OCI-LY7 (cell line): Measurements from ENCODE around the gene PPARG. TPM values are rescaled to one million over a fixed set of nuclear protein-coding genes. Genes with fewer than 3 reads are reported as not detected.

Experiments used
- BruUV-seq: library from RNA; stranded (reverse); fragments of 400-500 nt; replicated peaks from 2 replicates; lab custom pipeline; 2021; lab: Mats Ljungman, UMichigan
- CTCF ChIA-PET: fragments of 300-600 bp; sonication (Branson Sonifier 250); formaldehyde crosslinking; loops from one replicate; lab custom pipeline; 2022; ENCODE audit warnings: antibody characterized with exemption; ENCODE audit not compliant: unreplicated experiment; lab: Charles Lee
- POLR2A ChIA-PET: fragments of 300-600 bp; sonication (Branson Sonifier 250); formaldehyde crosslinking; loops from one replicate; lab custom pipeline; 2022; ENCODE audit warnings: antibody characterized with exemption; lab: Charles Lee
- DNase-seq: peaks from one replicate; pipeline ENCODE4 v3.0.0-alpha.2; 2015; ENCODE audit warnings: low spot score
- H2AFZ ChIP-seq: fragments of 200-600 bp; sonication (generic), shearing (Covaris generic); 2 replicates; pipeline ENCODE4 v1.6.1; 2014; ENCODE audit warnings: mild to moderate bottlenecking, antibody characterized with exemption, low read length, moderate library complexity
- H3K27ac ChIP-seq: fragments of 200-600 bp; sonication (generic); 2 replicates; pipeline ENCODE4 v1.5.1; 2014; ENCODE audit warnings: mixed run types, low read depth, mild to moderate bottlenecking, moderate library complexity, low read length, inconsistent platforms; ENCODE audit not compliant: poor library complexity, severe bottlenecking
- H3K36me3 ChIP-seq: fragments of 200-600 bp; sonication (generic); 2 replicates; pipeline ENCODE4 v1.6.1; 2014; ENCODE audit warnings: mild to moderate bottlenecking, antibody characterized with exemption, low read length, moderate library complexity, mixed read lengths; ENCODE audit not compliant: insufficient read depth
- H3K4me1 ChIP-seq: fragments of 200-600 bp; sonication (generic); 2 replicates; pipeline ENCODE4 v1.5.1; 2014; ENCODE audit warnings: mild to moderate bottlenecking, low read length; ENCODE audit not compliant: insufficient read depth, poor library complexity, severe bottlenecking
- H3K4me2 ChIP-seq: fragments of 200-600 bp; sonication (generic); 2 replicates; pipeline ENCODE4 v1.6.1; 2014; ENCODE audit warnings: mild to moderate bottlenecking, low read length
- H3K4me3 ChIP-seq: fragments of 200-600 bp; sonication (generic); 2 replicates; pipeline ENCODE4 v1.5.1; 2014; ENCODE audit warnings: mild to moderate bottlenecking, low read depth, low read length; ENCODE audit not compliant: poor library complexity, severe bottlenecking
- H3K79me2 ChIP-seq: fragments of 200-600 bp; sonication (generic); 2 replicates; pipeline ENCODE4 v1.6.1; 2016; ENCODE audit warnings: low read depth, mild to moderate bottlenecking, low read length, moderate library complexity, mixed read lengths; ENCODE audit not compliant: insufficient read depth
- H3K9me2 ChIP-seq: fragments of 200-600 bp; sonication (generic); 2 replicates; pipeline ENCODE4 v1.6.1; 2016; ENCODE audit warnings: mild to moderate bottlenecking, low read length, mixed read lengths; ENCODE audit not compliant: insufficient read depth
- H3K9me3 ChIP-seq: fragments of 200-600 bp; sonication (generic); 2 replicates; pipeline ENCODE4 v1.6.1; 2014; ENCODE audit warnings: mild to moderate bottlenecking, mixed run types, low read length, mixed read lengths
- H4K20me1 ChIP-seq: fragments of 200-600 bp; sonication (generic); 2 replicates; pipeline ENCODE4 v1.6.1; 2014; ENCODE audit warnings: mild to moderate bottlenecking, antibody characterized with exemption, low read length, moderate library complexity, mixed read lengths; ENCODE audit not compliant: insufficient read depth
- EZH2phosphoT487 ChIP-seq: fragments of 200-600 bp; sonication (generic); IDR thresholded peaks from 2 replicates; pipeline ENCODE4 v1.6.1; 2018; ENCODE audit warnings: low read depth, borderline replicate concordance, mild to moderate bottlenecking, mixed run types, antibody characterized with exemption, low read length, moderate library complexity, mixed read lengths
- intact Hi-C: fragments of 100-400 bp; cut with micrococcal nuclease; formaldehyde crosslinking; loops from one replicate; pipeline ENCODE4 v1.10.0; 2022; ENCODE audit not compliant: unreplicated experiment
- total RNA-seq, 2 experiments: library from RNA; depleted of rRNA in 1 of 2; stranded (reverse); fragments of >200 nt in 1 of 2; shearing (Covaris generic) in 1 of 2; gene quantifications; 2 replicates each; pipeline ENCODE4 v1.2.3, GENCODE V29; 2014 to 2022
- TF ChIP-seq, protein P1 (sequence below): fragments of 200-600 bp; sonication (generic); conservative IDR thresholded peaks from 2 replicates; pipeline ENCODE4 v1.5.1; 2014; ENCODE audit warnings: mild to moderate bottlenecking, antibody characterized with exemption, low read length, moderate library complexity, mixed read lengths

Gene PPARG
- total RNA-seq, 2 experiments from 2014 or later = not detected

DNA sequence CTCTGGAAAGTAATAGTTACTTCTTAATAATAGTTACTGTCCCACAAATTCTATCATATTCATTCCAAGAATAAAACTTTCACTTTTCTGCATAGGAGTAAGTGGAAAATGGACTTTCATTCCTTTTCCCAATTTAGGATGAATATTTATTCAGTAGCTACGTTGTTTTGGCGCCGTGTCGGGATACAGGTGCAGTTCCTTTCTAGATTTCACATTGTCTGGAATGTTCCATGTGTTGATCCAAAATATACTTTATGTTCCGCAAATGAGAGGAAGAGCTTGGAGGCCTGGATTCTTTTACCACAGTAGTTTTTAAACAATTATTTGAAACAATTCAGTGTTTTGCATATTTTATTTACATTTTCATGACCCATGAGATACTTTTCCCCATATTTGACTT, 22.8 kb upstream of the PPARG start:
- no peak for DNase-seq
- Histone ChIP-seq H4K20me1 (no peaks in the 10 kb centered on the region), H2AFZ (no peak overlapping the region), H3K79me2 (no peaks in the 10 kb centered on the region), H3K9me2 (no peaks in the 10 kb centered on the region), H3K27ac (no peak overlapping the region), H3K36me3 (no peaks in the 10 kb centered on the region), H3K4me1 (no peaks in the 10 kb centered on the region), H3K9me3 (no peaks in the 10 kb centered on the region), H3K4me3 (no peak overlapping the region), H3K4me2 (no peak overlapping the region)
- CTCF ChIA-PET = no interaction called here
- no peak for TF ChIP-seq EZH2phosphoT487
- TF ChIP-seq, protein P1, sequence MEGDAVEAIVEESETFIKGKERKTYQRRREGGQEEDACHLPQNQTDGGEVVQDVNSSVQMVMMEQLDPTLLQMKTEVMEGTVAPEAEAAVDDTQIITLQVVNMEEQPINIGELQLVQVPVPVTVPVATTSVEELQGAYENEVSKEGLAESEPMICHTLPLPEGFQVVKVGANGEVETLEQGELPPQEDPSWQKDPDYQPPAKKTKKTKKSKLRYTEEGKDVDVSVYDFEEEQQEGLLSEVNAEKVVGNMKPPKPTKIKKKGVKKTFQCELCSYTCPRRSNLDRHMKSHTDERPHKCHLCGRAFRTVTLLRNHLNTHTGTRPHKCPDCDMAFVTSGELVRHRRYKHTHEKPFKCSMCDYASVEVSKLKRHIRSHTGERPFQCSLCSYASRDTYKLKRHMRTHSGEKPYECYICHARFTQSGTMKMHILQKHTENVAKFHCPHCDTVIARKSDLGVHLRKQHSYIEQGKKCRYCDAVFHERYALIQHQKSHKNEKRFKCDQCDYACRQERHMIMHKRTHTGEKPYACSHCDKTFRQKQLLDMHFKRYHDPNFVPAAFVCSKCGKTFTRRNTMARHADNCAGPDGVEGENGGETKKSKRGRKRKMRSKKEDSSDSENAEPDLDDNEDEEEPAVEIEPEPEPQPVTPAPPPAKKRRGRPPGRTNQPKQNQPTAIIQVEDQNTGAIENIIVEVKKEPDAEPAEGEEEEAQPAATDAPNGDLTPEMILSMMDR = no peak
- intact Hi-C loops = no loop called here
- BruUV-seq = no TSS peak
- POLR2A ChIA-PET = no interaction called here

DNA sequence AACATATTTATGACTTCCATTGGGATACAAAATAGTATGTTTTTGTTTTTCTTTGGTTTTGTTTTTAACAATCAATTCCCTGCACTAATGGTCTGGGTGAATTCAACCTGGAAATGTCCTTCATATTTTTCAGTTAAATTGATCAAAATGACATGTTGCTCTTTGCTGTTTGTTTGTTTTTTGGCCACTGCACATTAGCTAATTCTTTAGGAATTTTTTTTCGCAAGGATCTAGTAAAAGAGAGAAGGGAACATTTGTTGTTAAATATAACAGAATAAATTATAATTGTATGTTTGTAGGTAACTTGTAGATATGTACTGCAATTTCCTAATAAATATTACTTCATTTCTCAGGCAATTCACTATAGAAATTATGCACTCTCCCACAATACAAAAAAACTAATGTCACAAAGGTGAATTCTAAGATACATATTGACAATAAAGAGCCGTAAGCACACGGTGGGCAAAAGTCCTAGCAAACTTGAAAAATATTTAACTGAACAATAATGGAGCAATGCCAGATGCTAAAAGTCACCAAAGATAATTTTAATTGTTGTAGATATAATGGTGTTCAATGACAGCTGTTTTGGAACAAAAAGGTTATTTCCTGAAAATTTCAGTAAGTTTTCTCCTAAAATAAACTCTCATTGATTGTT, 21.4 kb upstream of the PPARG start:
- TF ChIP-seq, protein P1 = no peak
- TF ChIP-seq EZH2phosphoT487 = no peak
- H3K4me1 ChIP-seq = no peaks in the 10 kb centered on the region
- ChIA-PET CTCF (no interaction called here), POLR2A (no interaction called here)
- no peaks in the 10 kb centered on the region for H3K36me3 ChIP-seq
- BruUV-seq = no TSS peak
- H4K20me1 ChIP-seq = no peaks in the 10 kb centered on the region
- no peak overlapping the region for H3K4me2 ChIP-seq
- no peaks in the 10 kb centered on the region for H3K79me2 ChIP-seq
- intact Hi-C loops = no loop called here
- no peak overlapping the region for H3K27ac ChIP-seq
- H3K9me3 ChIP-seq = no peaks in the 10 kb centered on the region
- DNase-seq = no peak
- no peaks in the 10 kb centered on the region for H3K9me2 ChIP-seq
- H3K4me3 ChIP-seq = no peak overlapping the region
- no peak overlapping the region for H2AFZ ChIP-seq

DNA sequence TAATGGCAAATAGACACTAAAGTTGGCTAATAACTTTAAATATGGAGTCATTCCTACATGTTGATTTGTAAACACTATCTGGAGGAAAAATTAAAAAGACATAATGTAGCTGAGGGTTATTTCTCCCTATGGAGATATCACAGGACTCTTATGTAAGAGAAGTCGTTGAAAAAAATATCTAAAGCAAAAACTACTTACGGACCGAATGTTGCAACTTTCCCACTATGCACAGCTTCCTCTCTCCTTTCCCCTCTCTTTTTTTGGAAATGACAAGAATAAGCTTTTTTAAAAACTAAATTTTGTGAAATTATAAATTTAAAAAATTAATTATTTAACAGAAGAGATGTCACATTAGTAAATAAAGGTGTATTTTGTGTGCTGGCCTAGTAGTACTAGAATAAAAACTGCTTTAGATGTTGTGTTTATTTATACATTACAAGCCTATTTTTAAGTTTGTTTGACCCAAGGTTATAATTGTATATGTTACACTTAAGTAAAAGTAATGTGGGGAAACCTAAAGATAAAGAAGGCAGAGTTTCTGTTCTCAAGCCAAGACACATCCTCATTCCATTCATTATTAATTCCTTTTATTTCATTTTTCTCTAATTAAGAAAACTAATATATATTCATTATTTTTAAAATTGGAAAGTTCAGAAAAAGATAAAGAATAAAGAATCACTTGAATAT, 20.7 kb upstream of the PPARG start:
- intact Hi-C loops = no loop called here
- no peaks in the 10 kb centered on the region for H3K9me3 ChIP-seq
- POLR2A ChIA-PET = no interaction called here
- H3K4me3 ChIP-seq = no peak overlapping the region
- no peaks in the 10 kb centered on the region for H4K20me1 ChIP-seq
- CTCF ChIA-PET = no interaction called here
- TF ChIP-seq, protein P1 = no peak
- no peak for TF ChIP-seq EZH2phosphoT487
- no peak overlapping the region for H3K4me2 ChIP-seq
- no peak overlapping the region for H3K27ac ChIP-seq
- DNase-seq = no peak
- H3K4me1 ChIP-seq = peaks cover 5% of the 10 kb centered on the region
- H3K79me2 ChIP-seq = no peaks in the 10 kb centered on the region
- no TSS peak for BruUV-seq
- H3K9me2 ChIP-seq = no peaks in the 10 kb centered on the region
- H2AFZ ChIP-seq = no peak overlapping the region
- no peaks in the 10 kb centered on the region for H3K36me3 ChIP-seq
